HG03097 (cell line): ENCODE data around the gene ADAM22.

Experiments
- ATAC-seq: cut with Tn5 transposase; IDR thresholded peaks from one replicate; pipeline ENCODE4 v1.9.1; 2021; ENCODE audit not compliant: unreplicated experiment, low FRiP score

The ADAM22 gene

GRCh38 chr7:88205179-88205578 lies 271.1 kb downstream of the ADAM22 start:
- ATAC-seq = no peak

GRCh38 chr7:88206254-88206653 lies 272.2 kb downstream of the ADAM22 start:
- no peak for ATAC-seq

DNA sequence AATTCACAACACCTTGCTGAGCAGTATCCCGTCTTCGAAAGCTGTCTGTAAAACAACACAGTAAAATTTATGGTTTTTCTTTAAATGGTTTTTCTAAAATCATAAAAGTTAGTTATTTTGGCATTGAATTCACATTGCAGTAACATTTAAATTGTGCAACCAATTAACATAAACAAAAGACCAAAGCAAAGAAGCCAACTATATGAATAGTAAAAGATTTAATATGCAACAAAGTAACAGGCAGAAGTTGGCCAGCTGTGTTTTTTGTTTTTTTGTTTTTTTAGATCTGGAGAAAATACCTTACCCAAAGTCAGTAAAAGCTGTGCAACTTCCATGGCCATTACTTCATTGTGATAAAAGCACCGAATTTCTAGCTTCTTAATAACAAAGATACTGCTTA lies 274.5 kb downstream of the ADAM22 start:
- no peak for ATAC-seq

GRCh38 chr7:88212918-88213317 lies 278.9 kb downstream of the ADAM22 start:
- no peak for ATAC-seq

DNA sequence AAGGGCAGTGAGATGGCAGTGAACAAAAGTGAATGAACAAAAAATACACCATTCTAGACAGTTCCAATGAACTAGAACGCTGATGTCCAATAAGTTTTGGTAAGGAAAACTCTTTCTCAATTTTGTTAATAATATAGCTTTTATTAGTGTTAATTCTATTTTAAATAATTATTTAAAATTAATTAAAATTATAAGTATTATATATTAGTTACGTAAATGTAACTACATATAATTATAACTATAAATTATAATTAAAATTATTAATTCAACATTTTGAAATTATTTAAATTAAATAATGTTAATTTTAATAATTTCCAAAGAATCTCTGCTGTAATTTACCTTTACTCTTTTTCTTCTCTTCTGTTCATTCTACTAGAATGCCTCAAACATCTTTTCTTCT lies 280.4 kb downstream of the ADAM22 start:
- ATAC-seq = no peak

DNA sequence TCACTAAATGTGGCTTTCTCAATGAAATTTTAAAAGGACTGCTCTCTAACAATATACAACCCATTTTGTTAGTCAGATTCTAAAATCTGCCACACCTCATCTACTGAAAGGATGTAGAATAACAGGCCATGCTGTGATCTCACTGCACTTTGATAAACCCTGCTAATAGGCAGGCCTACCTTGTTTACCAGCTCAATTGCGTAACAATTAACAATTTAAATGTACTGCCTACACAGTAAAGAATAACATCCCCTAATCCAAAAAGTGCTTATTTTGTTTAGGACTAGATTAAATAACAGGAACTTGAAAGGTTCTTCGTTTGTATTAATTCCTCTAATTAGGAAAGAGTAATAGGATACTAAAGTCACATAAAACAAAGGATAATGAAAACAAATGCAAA lies 281.2 kb downstream of the ADAM22 start:
- no peak for ATAC-seq

GRCh38 chr7:88216276-88216675 lies 282.2 kb downstream of the ADAM22 start:
- ATAC-seq = no peak

DNA sequence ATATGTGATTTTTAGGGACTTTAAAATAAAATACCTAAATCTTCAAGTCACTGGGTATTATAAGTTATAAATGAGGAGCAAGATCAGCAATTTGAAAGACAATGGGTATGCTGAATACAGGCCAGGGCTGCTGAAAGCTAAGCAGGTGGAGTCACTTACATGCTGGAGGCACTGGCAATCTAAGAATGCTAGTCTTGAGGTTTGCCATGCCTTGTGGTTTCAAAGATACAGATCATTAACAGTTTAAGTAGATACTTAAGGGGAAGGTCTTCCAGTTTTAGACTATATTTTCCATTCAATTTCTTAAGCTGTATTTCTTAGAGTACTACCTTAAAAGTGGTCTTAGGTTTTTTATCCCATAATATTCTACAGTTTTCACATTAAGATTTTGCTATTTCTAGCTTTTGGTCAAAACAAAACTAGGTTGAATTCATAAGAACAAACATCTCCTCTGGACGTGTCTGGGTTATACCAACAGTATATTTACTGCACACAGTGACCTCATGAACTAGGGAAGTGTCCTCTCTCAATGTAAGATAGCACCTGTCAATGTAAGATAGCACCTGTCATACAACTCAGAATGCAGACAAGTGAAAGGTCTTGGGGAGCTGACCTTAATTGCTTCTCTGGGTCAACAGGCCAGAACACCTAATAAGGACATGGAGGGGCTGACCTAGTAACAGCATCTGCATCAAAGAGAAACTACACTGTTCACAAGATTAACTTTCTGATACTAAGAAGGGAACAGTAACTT lies 283.8 kb downstream of the ADAM22 start:
- ATAC-seq = peak; percentile 80

DNA sequence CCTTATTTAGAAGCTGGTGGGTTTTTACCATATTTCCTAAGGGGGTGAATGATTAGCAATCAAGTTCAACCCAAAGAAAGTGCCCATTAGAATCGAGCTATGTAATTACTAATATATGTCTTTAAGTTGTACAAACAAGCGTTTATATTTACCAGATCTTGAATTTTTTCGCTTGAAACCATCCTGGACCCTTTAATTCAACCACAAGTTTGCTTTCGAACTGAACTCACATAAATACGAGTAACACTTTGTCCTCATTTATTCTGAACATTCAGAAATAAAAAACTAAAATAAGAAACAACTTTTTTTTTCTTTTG lies 284.3 kb downstream of the ADAM22 start:
- ATAC-seq = no peak

DNA sequence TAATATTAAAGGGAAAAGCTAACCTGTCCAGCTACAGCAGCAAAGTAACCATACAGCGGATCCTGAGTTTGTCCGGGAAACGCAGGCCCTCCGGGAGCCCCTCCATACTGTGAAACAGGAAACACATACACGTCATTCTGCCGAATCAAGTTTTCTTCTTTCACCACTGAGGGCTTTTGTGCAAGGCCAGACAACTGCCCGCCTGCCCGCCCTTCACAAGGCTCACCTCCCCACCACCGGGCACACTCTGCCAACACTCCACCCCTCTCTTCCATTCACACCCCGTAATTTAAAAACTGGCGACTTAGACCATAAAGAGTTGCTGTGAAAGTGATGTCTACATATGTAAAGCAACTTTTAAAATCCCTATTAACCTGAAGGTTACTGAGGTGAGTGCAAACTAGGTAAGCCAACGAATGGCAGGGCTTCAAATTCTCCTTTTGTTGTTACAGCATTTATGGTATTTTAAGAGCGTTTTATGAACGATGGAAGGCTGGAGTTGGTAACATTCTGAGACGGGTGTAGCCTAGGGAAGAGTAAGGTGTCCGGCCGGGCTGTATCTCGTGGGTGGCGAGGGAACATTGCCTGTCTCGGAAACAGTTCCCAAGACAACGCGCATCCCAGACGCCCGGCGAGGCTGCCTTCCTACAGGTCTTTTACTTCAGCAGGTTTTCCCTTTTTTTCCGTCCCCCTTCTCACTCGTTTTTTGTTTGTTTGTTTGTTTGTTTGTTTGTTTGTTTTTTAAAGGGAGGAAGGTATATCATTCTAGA lies 285.0 kb downstream of the ADAM22 start:
- ATAC-seq = peak; percentile 42

GRCh38 chr7:88219781-88220747 lies 286.0 kb downstream of the ADAM22 start, which contains the start of gene SRI:
SRI (minus strand) TSS chr7:88220038; CDS start chr7:88220026, 12 bp downstream.
- peak; percentile 68 for ATAC-seq

DNA sequence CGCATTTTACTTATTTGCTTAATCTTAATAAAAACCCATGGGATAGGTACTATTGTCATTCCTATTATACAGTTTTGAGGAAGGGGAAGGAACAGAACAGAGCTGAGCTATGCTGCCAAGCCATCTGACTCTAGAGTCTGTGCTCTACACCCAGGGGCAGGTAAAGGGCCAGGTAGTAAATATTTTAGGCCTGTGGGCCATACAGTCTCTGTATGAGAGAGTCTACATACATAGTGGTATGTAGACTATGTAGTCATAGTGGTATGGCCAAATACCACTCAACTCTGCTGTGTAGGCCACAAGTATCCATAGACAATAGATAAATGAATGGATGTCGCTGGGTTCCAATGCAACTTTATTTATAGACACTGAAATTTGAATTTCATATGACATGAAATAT lies 289.2 kb downstream of the ADAM22 start:
- no peak for ATAC-seq

- no peak for ATAC-seq
Observed at GRCh38 chr7:88224601-88225275, 290.7 kb downstream of the ADAM22 start.

- no peak for ATAC-seq
Observed at GRCh38 chr7:88226201-88226600, 292.1 kb downstream of the ADAM22 start.

GRCh38 chr7:88226886-88227516 lies 292.9 kb downstream of the ADAM22 start:
- ATAC-seq = no peak

DNA sequence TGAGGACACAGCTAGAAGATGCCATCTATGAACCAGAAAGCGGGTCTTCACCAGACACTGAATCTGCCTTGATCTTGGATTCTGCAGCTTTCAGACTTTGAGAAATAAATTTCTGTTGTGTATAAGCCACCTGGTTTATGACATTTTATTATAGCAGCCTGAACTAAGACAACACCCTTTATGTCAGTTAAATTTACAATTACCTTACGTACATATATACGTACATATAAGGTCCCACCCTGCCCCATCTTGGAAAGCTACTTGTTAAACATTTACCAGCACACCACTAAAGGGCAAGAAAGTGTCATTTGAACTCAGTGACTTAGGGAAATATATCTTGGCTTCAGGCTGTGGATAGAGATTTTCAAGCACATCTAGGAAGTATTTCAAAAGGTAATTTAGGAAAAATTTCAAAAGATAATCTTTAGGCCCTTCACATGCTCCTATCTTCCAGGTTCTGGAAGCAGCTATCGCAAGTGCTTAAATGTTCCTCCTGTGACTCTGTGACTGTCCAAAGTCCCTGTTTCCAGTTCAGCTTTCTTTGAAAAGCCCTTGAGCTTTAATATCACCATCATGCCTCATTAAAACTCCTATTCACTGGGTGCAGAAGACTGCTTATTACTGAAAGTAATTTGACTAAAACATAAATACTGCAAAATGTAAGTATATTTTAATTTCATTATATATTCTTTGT lies 295.4 kb downstream of the ADAM22 start:
- no peak for ATAC-seq

- ATAC-seq = no peak
Observed at GRCh38 chr7:88230646-88231045, 296.6 kb downstream of the ADAM22 start.

DNA sequence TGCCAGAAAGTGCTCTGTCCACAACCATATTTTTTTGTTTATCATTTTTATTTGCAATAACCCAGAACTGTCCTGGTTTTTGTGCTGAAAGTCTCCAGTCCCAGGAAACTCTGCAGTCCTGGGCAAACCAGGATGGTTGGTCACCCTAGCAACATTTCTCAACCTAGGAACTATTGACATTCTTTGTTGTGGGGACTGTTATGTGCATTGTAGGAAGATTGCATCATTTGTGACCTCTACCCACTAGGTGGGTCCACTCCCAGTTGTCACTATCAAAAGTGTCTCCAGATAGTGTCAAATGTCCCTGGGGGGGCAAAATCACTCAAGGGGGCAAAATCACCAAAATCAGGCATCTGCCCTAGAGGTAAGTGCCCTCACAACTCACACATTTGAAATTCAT lies 299.8 kb downstream of the ADAM22 start:
- no peak for ATAC-seq

- no peak for ATAC-seq
Observed at GRCh38 chr7:88239852-88240251, 305.8 kb downstream of the ADAM22 start.
